Measurements from ENCODE around the gene SMPD3.

- TF ChIP-seq CTCF (conservative IDR thresholded peaks at IDR 0.05; ENCODE audit: low read length) (no peak), EZH2phosphoT487 (IDR thresholded peaks at IDR 0.05; ENCODE audit: borderline replicate concordance) (no peak)
Observed at GRCh38 chr16:68377221-68377620, 71.1 kb downstream of the SMPD3 start.

All from Loucy (cell line).